ENCODE measurements around the gene PTCD1.

GRCh38 chr7:99396418-99397296 is 41.9 kb downstream of the PTCD1 start:
- TF ChIP-seq, protein P1, sequence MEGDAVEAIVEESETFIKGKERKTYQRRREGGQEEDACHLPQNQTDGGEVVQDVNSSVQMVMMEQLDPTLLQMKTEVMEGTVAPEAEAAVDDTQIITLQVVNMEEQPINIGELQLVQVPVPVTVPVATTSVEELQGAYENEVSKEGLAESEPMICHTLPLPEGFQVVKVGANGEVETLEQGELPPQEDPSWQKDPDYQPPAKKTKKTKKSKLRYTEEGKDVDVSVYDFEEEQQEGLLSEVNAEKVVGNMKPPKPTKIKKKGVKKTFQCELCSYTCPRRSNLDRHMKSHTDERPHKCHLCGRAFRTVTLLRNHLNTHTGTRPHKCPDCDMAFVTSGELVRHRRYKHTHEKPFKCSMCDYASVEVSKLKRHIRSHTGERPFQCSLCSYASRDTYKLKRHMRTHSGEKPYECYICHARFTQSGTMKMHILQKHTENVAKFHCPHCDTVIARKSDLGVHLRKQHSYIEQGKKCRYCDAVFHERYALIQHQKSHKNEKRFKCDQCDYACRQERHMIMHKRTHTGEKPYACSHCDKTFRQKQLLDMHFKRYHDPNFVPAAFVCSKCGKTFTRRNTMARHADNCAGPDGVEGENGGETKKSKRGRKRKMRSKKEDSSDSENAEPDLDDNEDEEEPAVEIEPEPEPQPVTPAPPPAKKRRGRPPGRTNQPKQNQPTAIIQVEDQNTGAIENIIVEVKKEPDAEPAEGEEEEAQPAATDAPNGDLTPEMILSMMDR (IDR thresholded peaks at IDR 0.05): no peak
- TF ChIP-seq POLR2A (IDR thresholded peaks at IDR 0.05): no peak

All from Peyer's patch (tissue), 4 donors.